Measurements from ENCODE around the gene SEMA6B.

SEMA6B gene

GRCh38 chr19:4522291-4523002 is 37.0 kb downstream of the SEMA6B start:
- no peak for DNase-seq

DNA sequence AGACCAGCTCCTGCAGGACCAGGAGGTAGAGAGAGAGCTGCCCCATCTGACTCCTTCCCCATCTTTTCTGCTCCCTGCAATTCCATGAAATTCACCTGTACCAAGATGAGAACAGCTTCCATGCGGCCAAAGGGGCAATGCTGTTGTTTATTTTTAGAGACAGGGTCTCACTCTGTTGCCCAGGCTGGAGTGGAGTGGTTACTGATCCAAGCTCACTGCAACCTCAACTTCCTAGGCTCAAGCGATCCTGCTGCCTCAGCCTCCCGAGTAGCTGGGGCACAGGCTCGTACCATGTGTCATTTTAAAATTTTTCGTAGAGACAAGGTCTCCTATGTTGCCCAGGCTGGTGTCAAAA is 37.6 kb downstream of the SEMA6B start:
- no peak for DNase-seq

- DNase-seq = no peak
Measured at GRCh38 chr19:4521170-4521887, 38.2 kb downstream of the SEMA6B start.

DNA sequence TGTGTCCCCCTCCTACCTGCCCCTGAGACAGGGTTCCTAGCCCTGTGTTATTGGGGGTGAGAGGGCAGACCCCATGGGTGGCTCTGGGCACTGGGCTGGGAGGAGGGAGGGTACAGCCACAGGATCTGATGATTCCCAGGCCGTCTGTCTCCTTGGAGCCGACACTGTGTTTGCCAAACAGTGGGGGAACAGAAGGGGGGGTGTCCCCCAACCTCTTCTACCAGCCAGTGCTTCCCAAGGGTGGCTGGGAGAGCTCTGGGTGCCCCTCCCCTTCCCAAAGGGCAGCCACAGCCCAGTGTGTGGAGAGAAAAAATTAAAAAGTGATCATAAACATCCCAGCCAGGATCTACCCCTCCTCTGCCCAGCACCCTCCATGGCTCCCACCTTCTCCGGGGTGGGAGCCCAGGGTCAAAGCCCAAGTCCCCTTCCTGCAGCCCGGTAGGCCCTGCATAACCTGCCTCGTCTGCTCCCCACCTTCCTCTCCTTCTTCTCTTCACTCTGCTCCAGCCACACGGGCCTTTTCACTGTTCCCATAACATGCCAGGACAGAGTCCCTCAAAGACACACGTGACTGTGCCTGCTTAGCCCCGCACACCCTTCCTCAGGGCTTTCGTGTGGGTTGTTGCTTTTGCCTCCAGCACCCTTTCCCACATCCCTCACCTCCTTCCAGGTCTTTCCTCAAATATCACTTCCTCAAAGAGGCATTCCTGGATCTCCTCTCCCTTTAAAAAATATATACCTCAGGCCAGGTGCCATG is 39.8 kb downstream of the SEMA6B start:
- no peak for DNase-seq

DNA sequence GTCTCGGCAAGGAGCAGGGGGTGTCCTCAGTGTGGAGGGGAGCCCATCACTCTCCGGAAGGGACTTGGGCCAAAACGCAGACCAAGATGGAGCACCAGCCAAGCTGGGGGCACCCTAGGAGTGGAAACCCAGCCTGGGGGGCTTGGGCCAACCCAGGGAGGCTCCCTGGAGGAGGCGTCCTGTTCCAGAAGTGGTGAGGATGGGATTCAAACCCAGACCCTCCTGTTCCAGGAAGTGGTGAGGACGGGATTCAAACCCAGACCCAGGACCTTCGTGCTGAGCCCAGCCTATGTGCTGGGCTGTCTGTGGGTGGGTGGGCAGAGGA is 40.4 kb downstream of the SEMA6B start:
- DNase-seq = no peak

- no peak for DNase-seq
Measured at GRCh38 chr19:4518345-4519171, 40.9 kb downstream of the SEMA6B start, which contains the start of gene PLIN4. TSS of gene PLIN4 (minus strand) at chr19:4518486. CDS start at chr19:4518272, 214 bp downstream.

DNA sequence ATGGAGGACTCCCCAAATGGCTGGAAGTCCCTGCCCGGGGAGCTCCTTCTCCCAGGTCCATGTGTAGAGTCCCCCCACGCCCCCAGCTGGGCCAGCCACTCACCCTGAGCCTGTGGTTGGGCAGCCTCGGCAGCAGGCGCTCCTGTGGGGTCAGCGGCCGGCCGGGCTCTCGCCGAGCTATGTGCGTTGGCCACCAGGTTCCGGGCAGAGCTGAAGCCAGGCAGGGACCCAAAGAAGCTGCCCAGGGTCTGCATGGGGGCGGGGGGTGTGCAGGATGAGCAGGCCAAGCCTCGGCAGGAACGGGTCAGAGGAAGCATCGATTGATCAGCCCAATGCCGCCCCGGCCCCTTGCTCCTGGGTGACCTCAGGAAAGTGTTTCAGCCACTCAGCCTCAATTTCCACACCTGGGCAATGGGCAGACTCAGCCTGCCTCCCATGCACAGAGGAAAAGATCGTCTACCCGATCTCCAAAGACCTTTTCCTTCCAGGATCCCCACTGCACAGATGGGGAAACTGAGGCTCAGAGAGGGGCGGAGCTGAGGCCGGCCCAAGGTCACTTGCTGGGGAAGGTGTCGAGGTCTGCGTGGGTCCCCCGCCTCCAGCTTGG is 41.9 kb downstream of the SEMA6B start:
- no peak for DNase-seq

DNA sequence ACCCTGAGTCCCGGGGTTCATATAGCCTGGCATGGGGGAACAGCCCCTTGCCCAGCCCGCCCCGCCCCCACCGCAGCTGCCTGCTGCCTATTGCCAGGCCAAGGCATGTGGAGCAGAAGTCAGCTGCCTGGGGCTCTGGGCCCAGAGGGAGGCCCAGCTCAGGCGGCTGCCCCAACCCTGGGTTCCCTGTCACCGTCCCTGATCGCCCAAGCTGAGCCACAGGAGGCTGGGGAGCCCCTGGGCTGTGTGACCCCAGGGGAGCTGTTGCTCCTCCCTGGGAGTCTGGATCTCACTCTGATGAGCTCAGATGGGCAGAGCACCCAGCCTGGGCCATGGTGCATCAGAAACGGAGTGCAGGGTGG is 42.6 kb downstream of the SEMA6B start:
- no peak for DNase-seq

DNA sequence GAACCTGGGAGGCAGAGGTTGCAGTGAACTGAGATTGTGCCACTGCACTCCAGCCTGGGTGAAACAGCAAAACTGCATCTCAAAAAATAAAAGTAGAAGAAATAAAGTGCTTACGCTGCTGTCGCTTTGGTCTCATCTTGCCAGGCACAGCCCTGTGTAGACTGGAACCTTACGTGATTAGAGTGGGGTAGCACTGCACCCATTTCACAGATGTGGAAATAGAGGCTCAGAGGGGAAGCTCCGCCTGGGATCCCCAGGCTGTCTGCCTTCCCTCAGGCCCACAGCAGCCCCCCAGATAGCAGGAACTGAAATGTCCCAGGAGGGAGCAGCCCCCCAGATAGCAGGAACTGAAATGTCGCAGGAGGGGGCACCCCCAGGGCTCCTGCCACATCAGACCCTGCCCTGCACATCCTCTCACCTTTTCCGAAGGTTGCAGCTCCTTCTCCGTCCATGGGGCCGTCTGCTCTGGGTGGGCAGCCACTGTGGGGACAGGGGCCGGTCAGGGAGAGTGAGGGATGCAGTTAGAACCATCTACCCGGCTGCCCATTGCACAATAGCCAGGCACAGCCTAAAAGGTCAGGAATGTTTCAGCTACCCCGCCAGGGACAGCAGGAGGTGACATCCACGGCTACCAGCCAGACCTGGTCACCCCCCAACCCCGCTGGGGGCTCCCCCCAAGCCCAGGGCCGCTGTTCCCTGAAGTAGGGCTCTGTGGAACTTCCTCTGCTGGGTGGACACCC is 43.1 kb downstream of the SEMA6B start:
- DNase-seq = no peak

DNA sequence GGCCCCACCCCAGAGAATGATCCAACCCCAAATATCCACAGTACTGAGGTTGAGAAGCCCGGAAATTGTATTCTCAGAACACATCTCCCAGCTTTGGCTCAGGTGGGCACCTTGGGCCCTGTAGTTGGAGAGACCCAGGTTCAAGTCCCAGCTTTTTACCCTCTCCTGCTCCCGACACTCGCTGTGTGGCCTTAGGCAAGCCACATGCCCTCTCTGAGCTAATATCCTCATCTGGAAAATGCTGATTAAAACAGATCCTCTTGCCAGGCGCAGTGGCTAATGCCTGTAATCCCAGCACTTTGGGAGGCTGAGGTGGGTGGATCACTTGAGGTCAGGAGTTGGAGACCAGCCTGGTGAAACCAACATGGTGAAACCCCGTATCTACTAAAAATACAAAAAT is 43.8 kb downstream of the SEMA6B start:
- no peak for DNase-seq

- no peak for DNase-seq
Measured at GRCh38 chr19:4513248-4513647, 46.2 kb downstream of the SEMA6B start.

- DNase-seq = no peak
Measured at GRCh38 chr19:4512070-4512469, 47.4 kb downstream of the SEMA6B start.

- no peak for DNase-seq
Measured at GRCh38 chr19:4511300-4512054, 48.0 kb downstream of the SEMA6B start.

- DNase-seq = no peak
Measured at GRCh38 chr19:4510435-4511255, 48.8 kb downstream of the SEMA6B start.

DNA sequence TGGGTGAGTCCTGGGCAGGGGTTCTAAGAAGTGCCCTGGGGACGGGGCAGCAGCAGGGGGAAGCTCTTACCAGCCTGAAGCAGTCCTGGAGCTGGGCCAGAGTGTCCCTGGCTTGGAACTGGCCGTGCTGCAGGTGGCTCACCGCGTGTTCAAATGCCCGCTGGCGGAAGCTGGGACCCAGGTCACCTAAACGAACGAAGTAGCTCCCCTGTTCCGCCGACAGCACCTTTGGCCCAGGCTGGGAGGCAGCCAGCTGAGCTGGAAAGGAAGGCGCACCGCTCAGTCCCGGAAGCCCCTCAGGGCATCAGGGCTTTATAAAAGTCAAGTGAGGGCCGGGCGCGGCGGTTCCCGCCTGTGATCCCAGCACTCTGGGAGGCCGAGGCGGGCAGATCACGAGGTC is 50.8 kb downstream of the SEMA6B start:
- no peak for DNase-seq

DNA sequence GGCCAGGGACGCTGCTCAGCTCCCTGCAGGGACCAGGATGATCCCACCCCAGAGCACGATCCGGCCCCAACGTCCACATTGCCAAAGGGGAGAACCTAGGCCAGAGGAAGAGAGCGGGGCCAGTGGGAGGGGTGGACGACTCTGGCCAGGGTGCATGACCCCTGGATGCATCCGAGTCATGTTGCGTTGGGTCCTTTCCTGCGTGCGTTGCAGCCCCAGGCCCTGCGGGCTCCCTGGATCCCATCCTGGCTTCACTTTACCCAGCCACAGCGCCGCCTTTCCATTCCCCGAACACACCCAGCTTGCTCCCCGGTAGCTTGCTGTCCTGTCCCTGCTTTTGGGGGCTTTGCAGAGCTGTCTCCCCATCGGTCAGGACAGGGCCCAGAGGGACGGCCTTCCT is 51.7 kb downstream of the SEMA6B start:
- no peak for DNase-seq

DNA sequence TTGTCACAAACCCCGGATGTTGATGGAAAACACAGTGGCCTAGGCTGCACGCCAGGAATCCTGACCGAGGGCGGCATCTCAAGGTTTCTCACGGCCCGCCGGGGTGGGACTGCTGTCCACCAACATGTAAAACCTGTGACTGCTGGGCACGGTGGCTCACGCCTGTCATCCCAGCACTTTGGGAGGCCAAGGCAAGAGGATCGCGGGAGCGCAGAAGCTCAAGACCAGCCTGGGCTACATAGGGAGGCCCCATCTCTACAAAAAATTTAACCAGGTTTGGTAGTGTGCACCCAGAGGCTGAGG is 52.4 kb downstream of the SEMA6B start:
- DNase-seq = no peak

DNA sequence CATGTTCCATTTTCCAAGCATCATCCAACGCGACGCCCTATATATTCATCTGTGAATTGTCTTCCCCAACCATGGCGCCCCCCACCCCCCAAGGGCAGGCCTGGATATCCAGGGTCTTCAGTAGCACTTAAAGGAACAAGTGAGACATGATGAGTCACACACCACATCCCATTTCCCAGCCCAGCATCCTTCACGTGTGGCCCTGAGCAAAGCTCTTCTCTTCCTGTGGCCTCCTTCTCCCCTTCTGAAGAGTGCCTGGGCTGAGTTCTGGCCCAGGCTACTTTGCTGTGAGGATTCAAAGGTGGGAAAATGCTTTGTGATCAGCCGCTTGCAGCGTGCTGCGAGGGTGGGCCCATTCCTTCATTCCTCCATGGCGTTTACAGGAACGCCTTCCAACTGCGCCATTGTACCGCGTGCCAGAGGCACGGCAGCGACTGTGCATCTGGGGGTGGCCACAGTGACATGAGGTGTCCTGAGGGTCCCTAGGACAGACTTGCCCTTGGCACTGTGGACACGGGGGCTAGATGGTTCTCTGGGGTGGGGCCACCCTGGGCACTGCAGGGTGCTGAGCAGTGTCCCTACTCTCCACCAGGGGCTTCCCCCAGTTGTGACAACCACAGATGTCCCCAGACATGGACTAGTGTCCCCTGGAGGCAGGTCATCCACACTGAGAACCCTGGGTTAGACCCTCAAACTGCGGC is 52.9 kb downstream of the SEMA6B start:
- no peak for DNase-seq

DNA sequence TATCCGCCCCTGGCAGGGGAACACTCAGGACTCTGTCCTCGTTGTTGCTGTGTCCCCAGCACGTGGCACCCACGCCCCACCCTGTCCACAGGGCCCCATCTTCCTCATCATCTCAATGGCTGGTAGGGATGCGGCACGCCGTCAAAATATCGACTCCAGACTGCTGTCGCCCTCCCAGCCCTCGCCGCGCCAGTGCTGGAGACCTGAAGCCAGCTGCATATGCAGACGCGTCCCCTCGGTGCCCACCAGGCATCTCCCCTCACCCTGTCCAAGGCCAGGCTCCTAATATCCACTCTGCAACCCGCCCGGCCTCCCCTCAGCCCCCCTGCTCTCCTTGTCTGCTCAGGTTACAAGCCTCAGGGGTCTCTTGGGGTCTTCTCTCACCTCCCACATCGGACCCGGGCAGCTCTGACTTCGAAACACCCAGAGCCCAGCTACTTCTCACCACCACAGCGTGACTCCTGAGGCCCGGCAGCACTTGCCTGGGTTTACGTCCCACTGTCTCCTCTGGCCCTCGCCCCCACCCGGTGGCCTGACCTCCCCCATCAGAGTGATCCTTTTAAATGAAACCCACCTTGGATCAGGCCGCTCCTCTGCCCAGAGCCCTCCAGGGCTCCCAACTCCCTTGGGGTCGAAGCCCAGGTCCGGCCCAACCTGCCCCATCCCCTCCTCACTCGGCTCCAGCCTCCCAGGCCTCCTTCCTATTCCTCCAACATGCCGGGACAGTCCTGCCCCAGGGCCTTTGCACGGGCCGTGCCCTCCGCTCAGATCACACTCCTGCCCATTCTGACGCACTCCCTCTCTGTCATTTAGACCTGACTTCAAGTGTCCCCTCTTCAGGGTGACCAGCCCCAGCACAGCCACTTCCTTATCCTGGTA is 53.7 kb downstream of the SEMA6B start:
- DNase-seq = no peak

Data from 8988T (cell line).